GM12878 (cell line): ENCODE data around the gene ANXA11.

Source experiments
- CTCF ChIP-seq, 3 experiments: IDR thresholded peaks in 2 of 3; conservative IDR thresholded peaks in 1 of 3; 2 replicates each; pipeline ENCODE4 v1.5.1; 2011; ENCODE audit warnings: low read depth in 3 of 3, low read length in 3 of 3, mild to moderate bottlenecking in 3 of 3, control low read depth in 2 of 3, moderate library complexity in 2 of 3, inconsistent platforms in 1 of 3, mixed read lengths in 1 of 3; ENCODE audit not compliant: control insufficient read depth in 2 of 3, insufficient read depth in 1 of 3; ENCODE audit errors: extremely low read depth in 1 of 3
- EED ChIP-seq: sonication (generic); IDR thresholded peaks from 2 replicates; pipeline ENCODE4 v1.6.1; 2016; ENCODE audit warnings: antibody characterized with exemption, low read depth
- FOXM1 ChIP-seq: IDR thresholded peaks from 2 replicates; pipeline ENCODE4 v1.6.1; 2012; ENCODE audit warnings: low read depth, mild to moderate bottlenecking, inconsistent platforms, low read length, moderate library complexity
- MTA3 ChIP-seq: IDR thresholded peaks from 2 replicates; pipeline ENCODE4 v1.6.1; 2012; ENCODE audit warnings: low read length, inconsistent platforms, borderline replicate concordance
- NRF1 ChIP-seq: conservative IDR thresholded peaks from 2 replicates; pipeline ENCODE4 v1.6.1; 2011; ENCODE audit warnings: mild to moderate bottlenecking, low read depth, low read length, improper control_type of control experiment
- PBX3 ChIP-seq: IDR thresholded peaks from 2 replicates; pipeline ENCODE4 v1.6.1; 2011; ENCODE audit warnings: mild to moderate bottlenecking, low read depth, low read length, moderate library complexity; ENCODE audit not compliant: insufficient replicate concordance
- SMARCA5 ChIP-seq: fragments of 450-650 bp; IDR thresholded peaks from 2 replicates; pipeline ENCODE4 v1.6.1; 2017; ENCODE audit warnings: mild to moderate bottlenecking
- YY1 ChIP-seq: IDR thresholded peaks from 2 replicates; pipeline ENCODE4 v1.6.1; 2011; ENCODE audit warnings: low read depth, mild to moderate bottlenecking, low read length

- TF ChIP-seq SMARCA5 (no peak), CTCF (IDR thresholded peaks at IDR 0.05 in 2 of 3, conservative IDR thresholded peaks at IDR 0.05 in 1 of 3; ENCODE audit: control insufficient read depth in 2 of 3, extremely low read depth in 1 of 3, insufficient read depth in 1 of 3, low read depth in 3 of 3, low read length in 3 of 3) (no peak), NRF1 (no peak), EED (no peak), MTA3 (no peak), FOXM1 (no peak), PBX3 (no peak), YY1 (no peak)
These were observed 8.4 kb downstream of the ANXA11 start for GRCh38 chr10:80196950-80197315.
